Measurements from ENCODE around the gene ENPEP.
"Not testable (repeated sequence)": the region's sequence is repeated elsewhere in the genome, so short reads cannot be mapped to it uniquely, and the experiment has no call there.

The ENPEP gene

GRCh38 chr4:110474481-110474880, 1.5 kb upstream of the ENPEP start:
- peaks cover 15 to 20% of the 10 kb centered on the region in 2 donors for H3K27me3 Mint-ChIP-seq
- no peaks in the 10 kb centered on the region for H3K36me3 Mint-ChIP-seq
- H3K4me3 Mint-ChIP-seq, result no peak overlapping the region
- H3K4me1 Mint-ChIP-seq, result no peaks in the 10 kb centered on the region
- peaks cover 1 to 2% of the 10 kb centered on the region in 2 donors for H3K9me3 Mint-ChIP-seq
- DNase-seq (no peak), ATAC-seq (replicated peaks) (no peak)
- H3K27ac Mint-ChIP-seq, result no peak overlapping the region

DNA sequence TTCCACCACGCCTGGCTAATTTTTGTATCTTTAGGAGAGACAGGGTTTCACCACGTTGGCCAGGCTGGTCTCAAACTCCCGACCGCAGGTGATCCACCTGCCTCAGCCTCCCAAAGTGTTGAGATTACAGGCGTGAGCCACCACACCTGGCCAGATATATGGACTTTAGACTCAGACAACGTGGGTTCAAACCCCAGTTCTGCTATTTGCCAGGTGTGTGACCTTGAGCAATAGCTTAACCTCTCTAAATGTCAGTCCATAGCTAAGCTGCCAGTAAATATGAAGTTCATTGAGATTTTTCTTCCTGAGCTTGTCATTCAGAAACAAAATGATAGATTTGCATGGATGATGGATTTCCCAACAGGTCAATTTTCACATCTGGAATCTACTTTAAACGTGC, 875 bp upstream of the ENPEP start:
- not testable (repeated sequence) for H3K4me3 Mint-ChIP-seq; DNase-seq; ATAC-seq (replicated peaks); H3K36me3 Mint-ChIP-seq; H3K27ac Mint-ChIP-seq; H3K4me1 Mint-ChIP-seq; H3K9me3 Mint-ChIP-seq
- peaks cover 15 to 20% of the 10 kb centered on the region in 2 donors for H3K27me3 Mint-ChIP-seq

GRCh38 chr4:110477836-110478235, 1.9 kb downstream of the ENPEP start:
- Mint-ChIP-seq H3K27me3 (peaks cover 34 to 36% of the 10 kb centered on the region in 2 donors), H3K4me1 (no peaks in the 10 kb centered on the region), H3K9me3 (no peaks in the 10 kb centered on the region), H3K36me3 (no peaks in the 10 kb centered on the region), H3K4me3 (no peak overlapping the region), H3K27ac (no peak overlapping the region)
- ATAC-seq (replicated peaks) (no peak), DNase-seq (no peak)

DNA sequence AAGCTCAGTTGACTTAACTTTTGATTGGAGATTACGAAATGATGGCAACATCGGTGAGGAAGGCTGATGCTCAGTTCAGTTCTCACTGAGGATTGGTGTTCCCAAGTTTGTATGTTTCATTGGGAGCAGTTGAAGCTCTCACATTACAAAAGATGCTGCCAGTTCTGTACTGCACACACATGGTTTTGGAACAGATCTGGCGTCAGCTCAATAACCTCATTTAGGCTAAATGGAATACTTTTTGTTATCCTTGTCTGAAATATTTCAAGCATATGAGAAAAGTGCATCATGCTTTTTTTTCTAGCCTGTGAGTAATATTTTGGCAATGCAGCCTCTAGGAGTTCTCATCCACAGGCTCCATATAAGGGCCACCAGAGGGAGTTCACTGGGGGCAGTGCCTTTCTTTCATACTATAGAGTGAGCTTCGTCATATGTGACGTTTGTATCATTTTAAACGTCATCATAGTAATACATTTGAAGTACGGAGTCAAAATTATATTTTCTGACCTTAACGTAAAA, 4.1 kb downstream of the ENPEP start:
- ATAC-seq (replicated peaks) (no peak), DNase-seq (no peak)
- Mint-ChIP-seq H3K4me3 (no peak overlapping the region), H3K27me3 (peaks cover 34 to 38% of the 10 kb centered on the region in 2 donors), H3K36me3 (no peaks in the 10 kb centered on the region), H3K4me1 (peaks cover 7 to 20% of the 10 kb centered on the region in 2 donors), H3K27ac (no peak overlapping the region), H3K9me3 (no peaks in the 10 kb centered on the region)

GRCh38 chr4:110480746-110481271, 4.9 kb downstream of the ENPEP start:
- no peaks in the 10 kb centered on the region for H3K36me3 Mint-ChIP-seq
- no peak for DNase-seq

GRCh38 chr4:110483516-110483915, 7.6 kb downstream of the ENPEP start:
- peaks cover 7 to 25% of the 10 kb centered on the region in 2 donors for H3K4me1 Mint-ChIP-seq
- H3K27me3 Mint-ChIP-seq, result peaks cover 33 to 38% of the 10 kb centered on the region in 2 donors
- no peaks in the 10 kb centered on the region for H3K9me3 Mint-ChIP-seq
- no peak overlapping the region for H3K4me3 Mint-ChIP-seq
- H3K36me3 Mint-ChIP-seq, result no peaks in the 10 kb centered on the region
- ATAC-seq (replicated peaks), result no peak
- DNase-seq, result no peak
- no peak overlapping the region for H3K27ac Mint-ChIP-seq

More at GRCh38 chr4:110480746-110481271, 4.9 kb downstream of the ENPEP start:
- H3K27ac Mint-ChIP-seq, result no peak overlapping the region
- H3K27me3 Mint-ChIP-seq, result peaks cover 33 to 42% of the 10 kb centered on the region in 2 donors
- no peak for ATAC-seq (replicated peaks)
- no peak overlapping the region for H3K4me3 Mint-ChIP-seq
- no peaks in the 10 kb centered on the region for H3K9me3 Mint-ChIP-seq
- H3K4me1 Mint-ChIP-seq, result peaks cover 7 to 25% of the 10 kb centered on the region in 2 donors

- peaks cover 33 to 38% of the 10 kb centered on the region in 2 donors for H3K27me3 Mint-ChIP-seq
- DNase-seq (peak; percentile 27), ATAC-seq (replicated peaks) (peak; percentile 98 to 99)
- no peaks in the 10 kb centered on the region for H3K36me3 Mint-ChIP-seq
- peaks cover 7 to 25% of the 10 kb centered on the region in 2 donors for H3K4me1 Mint-ChIP-seq
- H3K27ac Mint-ChIP-seq, result no peak overlapping the region
- no peaks in the 10 kb centered on the region for H3K9me3 Mint-ChIP-seq
- no peak overlapping the region for H3K4me3 Mint-ChIP-seq
Observed at GRCh38 chr4:110484029-110484428, 8.1 kb downstream of the ENPEP start.

DNA sequence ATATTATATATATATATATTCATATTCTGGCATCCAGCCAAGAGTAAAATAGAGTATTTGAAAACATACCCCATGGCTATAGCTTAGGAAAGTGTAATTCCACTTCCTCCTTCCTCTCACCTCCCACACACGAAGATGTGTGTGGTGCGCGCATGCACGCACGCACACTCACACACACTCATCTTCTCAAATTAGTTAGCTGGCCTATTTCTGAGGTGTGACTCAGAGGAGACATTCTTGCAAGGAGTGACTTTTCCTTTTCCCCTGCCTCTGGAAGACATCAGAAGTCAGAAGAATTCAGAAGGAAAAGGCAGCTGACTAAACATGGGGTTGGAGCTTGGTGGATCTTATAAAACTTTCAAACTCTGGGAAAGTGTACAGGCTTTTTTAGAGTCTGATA, 8.8 kb downstream of the ENPEP start:
- peaks cover 7 to 25% of the 10 kb centered on the region in 2 donors for H3K4me1 Mint-ChIP-seq

GRCh38 chr4:110485452-110485851, 9.5 kb downstream of the ENPEP start:
- Mint-ChIP-seq H3K4me1 (peaks cover 7 to 25% of the 10 kb centered on the region in 2 donors), H3K27ac (no peak overlapping the region), H3K27me3 (peaks cover 31 to 35% of the 10 kb centered on the region in 2 donors), H3K36me3 (no peaks in the 10 kb centered on the region), H3K4me3 (no peak overlapping the region), H3K9me3 (no peaks in the 10 kb centered on the region)
- ATAC-seq (replicated peaks) (no peak), DNase-seq (no peak)

More for the DNA sequence above, 8.8 kb downstream of the ENPEP start:
- DNase-seq, result no peak
- Mint-ChIP-seq H3K36me3 (no peaks in the 10 kb centered on the region), H3K9me3 (no peaks in the 10 kb centered on the region), H3K27me3 (peaks cover 33 to 38% of the 10 kb centered on the region in 2 donors), H3K27ac (no peak overlapping the region), H3K4me3 (no peak overlapping the region)
- ATAC-seq (replicated peaks), result peak; percentile 52 to 64

- Mint-ChIP-seq H3K9me3 (no peaks in the 10 kb centered on the region), H3K27me3 (peaks cover 25 to 28% of the 10 kb centered on the region in 2 donors), H3K4me3 (no peak overlapping the region), H3K4me1 (peaks cover 7 to 25% of the 10 kb centered on the region in 2 donors), H3K36me3 (no peaks in the 10 kb centered on the region), H3K27ac (no peak overlapping the region)
- ATAC-seq (replicated peaks) (no peak), DNase-seq (no peak)
Observed at GRCh38 chr4:110486256-110486655, 10.3 kb downstream of the ENPEP start.

DNA sequence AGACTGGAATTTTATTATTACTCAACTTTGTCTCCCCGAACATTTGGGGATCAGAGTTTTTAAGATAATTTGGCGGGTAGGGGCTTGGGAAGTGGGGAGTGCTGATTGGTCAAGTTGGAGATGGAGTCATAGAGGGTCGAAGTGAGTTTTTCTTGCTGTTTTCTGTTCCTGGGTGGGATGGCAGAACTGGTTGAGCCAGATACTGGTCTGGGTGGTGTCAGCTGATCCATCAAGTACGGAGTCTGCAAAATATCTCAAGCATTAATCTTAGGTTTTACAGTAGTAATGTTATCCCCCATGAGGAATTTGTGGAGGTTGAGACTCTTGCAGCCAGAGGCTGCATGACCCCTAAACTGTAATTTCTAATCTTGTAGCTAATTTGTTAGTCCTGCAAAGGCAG, 10.9 kb downstream of the ENPEP start:
- not testable (repeated sequence) for ATAC-seq (replicated peaks); DNase-seq; H3K9me3 Mint-ChIP-seq; H3K27ac Mint-ChIP-seq; H3K4me3 Mint-ChIP-seq; H3K36me3 Mint-ChIP-seq
- Mint-ChIP-seq H3K27me3 (peaks cover 21 to 24% of the 10 kb centered on the region in 2 donors), H3K4me1 (peaks cover 7 to 25% of the 10 kb centered on the region in 2 donors)

DNA sequence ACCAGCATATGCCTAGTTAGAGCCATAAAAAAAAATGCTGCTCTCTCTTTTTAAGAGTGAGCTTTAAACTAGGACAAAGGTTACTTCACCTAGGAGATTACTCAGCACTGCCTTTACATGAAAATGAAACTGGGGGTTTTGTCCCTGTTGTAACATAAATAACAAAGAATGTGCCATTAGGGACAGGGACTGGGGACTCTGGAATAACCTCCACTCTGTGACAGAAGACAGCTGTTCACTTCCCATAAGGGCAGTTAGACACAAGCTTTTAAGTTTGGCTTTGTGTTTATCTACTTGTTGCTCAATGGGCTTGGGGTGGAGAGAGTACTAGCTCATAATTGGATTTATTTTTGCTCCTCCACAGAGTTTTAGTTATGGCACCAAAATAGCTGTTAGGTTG, 11.9 kb downstream of the ENPEP start:
- ATAC-seq (replicated peaks) (no peak), DNase-seq (no peak)
- Mint-ChIP-seq H3K4me3 (no peak overlapping the region), H3K4me1 (peaks cover 7 to 25% of the 10 kb centered on the region in 2 donors), H3K36me3 (no peaks in the 10 kb centered on the region), H3K27ac (no peak overlapping the region), H3K27me3 (peaks cover 14 to 17% of the 10 kb centered on the region in 2 donors), H3K9me3 (no peaks in the 10 kb centered on the region)

DNA sequence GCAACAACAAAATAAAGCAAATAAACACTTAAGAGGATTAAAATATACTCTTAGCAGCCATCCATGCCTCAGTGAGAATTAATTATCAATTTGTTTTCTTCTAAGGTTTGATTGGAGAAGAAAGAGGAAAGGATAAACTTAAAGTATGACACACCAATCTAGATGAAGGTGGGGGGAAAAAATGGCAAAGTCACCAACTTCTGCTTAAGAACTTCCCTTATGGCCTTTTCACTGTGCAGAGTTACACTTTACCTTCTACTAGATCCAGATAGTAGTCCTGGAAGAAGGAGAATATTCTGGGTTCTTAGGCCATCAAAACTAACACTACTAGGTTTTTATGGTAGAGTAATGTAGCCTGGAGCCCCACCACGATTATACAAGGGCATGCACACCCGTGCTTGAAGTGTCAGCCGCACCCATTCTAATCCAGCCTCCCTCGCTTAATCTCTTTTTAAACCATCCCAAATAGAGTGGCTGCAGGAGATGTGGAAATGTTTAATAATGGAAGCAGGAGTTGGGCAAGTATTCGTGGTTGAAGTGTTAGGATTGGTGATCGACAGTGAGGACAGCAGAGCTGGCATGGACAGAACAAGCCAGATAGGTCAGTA, 14.1 kb downstream of the ENPEP start:
- DNase-seq, result no peak
- peaks cover 0 to 5% of the 10 kb centered on the region in 2 donors for H3K4me1 Mint-ChIP-seq
- H3K9me3 Mint-ChIP-seq, result no peaks in the 10 kb centered on the region
- H3K27ac Mint-ChIP-seq, result no peak overlapping the region
- H3K4me3 Mint-ChIP-seq, result no peak overlapping the region
- no peak for ATAC-seq (replicated peaks)
- H3K36me3 Mint-ChIP-seq, result no peaks in the 10 kb centered on the region
- H3K27me3 Mint-ChIP-seq, result peaks cover 16 to 18% of the 10 kb centered on the region in 2 donors

DNA sequence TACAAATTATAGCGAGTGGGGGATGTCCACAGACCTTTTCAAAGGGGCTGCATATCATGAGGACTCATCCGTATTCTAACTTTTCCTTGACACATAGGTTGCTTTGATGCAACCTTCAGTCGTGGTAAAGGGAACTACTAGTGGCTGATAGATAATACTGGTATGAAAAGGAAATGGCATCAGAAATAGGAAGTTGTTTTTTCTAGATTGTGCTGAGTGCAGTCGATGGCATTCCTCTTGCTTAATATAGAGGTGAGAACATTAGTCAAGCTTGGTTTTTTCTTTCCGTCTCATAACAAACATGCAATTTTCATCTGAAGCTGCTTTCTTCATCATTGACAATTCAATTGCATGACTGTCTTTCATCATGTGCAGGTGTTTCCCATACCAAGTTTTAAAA, 16.6 kb downstream of the ENPEP start:
- no peaks in the 10 kb centered on the region for H3K4me1 Mint-ChIP-seq
- no peaks in the 10 kb centered on the region for H3K36me3 Mint-ChIP-seq
- H3K27me3 Mint-ChIP-seq, result peaks cover 0 to 4% of the 10 kb centered on the region in 2 donors
- peak; percentile 27 to 36 for ATAC-seq (replicated peaks)
- H3K27ac Mint-ChIP-seq, result no peak overlapping the region
- no peak overlapping the region for H3K4me3 Mint-ChIP-seq
- DNase-seq, result no peak
- H3K9me3 Mint-ChIP-seq, result no peaks in the 10 kb centered on the region

- Mint-ChIP-seq H3K4me3 (no peak overlapping the region), H3K4me1 (no peaks in the 10 kb centered on the region), H3K36me3 (no peaks in the 10 kb centered on the region), H3K9me3 (no peaks in the 10 kb centered on the region), H3K27me3 (peaks cover 0 to 4% of the 10 kb centered on the region in 2 donors), H3K27ac (no peak overlapping the region)
- no peak for DNase-seq
- ATAC-seq (replicated peaks), result no peak
Observed at GRCh38 chr4:110493520-110493919, 17.6 kb downstream of the ENPEP start.
